Fibroblast of skin of abdomen (primary cell): Measurements from ENCODE around the gene RERE.
A peak's percentile ranks its signal among the peaks of the same experiment; 100 is the strongest.

Experiments
- DNase-seq: peaks from one replicate; pipeline ENCODE4 v3.0.0-alpha.2; 2013

RERE gene

GRCh38 chr1:8343044-8343443 lies 474.4 kb downstream of the RERE start:
- no peak for DNase-seq

GRCh38 chr1:8342325-8342724 lies 475.1 kb downstream of the RERE start:
- DNase-seq, result peak; percentile 70

DNA sequence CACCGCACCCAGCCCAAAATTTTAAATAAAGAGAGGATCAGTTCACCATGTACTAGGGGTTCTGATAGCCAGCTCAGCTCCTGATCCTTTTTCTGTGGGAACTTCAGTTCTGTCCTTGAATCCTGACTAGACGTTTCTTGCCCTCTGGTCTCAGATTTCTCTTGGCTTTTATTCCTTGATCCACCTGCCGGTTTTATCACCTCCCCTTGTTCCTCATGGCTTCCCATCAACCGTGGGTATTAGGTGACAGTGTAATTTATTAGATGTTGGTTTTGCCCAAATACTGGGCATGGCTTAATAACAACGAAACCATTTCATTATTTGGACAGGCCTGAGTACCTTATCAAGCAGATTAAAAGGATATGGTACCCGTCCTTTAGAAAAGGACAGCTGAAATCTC lies 477.0 kb downstream of the RERE start:
- DNase-seq, result no peak

GRCh38 chr1:8339203-8339600 lies 478.2 kb downstream of the RERE start:
- no peak for DNase-seq

GRCh38 chr1:8338526-8339202 lies 478.8 kb downstream of the RERE start:
- no peak for DNase-seq

DNA sequence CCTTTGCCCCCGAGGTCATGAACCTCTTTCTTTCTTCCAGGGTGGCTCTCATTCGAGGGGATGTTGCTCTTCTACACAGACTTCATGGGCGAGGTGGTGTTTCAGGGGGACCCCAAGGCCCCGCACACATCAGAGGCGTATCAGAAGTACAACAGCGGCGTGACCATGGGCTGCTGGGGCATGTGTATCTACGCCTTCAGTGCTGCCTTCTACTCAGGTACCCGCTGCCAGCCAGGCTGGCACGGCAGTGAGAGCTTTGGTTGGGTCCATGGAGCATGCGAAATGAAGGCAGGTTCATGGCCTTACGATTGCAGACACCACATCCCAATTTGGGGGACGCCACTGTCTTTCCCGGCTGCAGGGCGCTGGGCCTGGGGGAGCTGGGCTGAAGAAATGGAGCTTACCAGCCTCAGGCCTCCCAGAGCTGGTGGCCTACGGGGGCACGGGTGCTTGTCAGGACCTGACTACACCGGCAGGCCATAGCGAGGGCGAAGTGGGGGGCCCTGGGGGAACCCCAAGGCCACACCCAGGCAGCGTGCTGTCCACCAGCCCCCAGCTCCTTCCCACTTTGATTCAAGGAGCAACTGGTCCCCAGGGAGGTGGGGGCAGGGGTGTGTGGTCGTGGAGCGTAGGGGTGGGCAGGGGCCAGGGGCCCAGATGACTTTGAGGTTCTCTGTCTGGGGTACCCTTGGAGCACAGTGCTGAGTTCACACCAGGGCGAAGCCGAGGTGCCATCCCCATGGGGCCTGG lies 479.5 kb downstream of the RERE start:
- no peak for DNase-seq

DNA sequence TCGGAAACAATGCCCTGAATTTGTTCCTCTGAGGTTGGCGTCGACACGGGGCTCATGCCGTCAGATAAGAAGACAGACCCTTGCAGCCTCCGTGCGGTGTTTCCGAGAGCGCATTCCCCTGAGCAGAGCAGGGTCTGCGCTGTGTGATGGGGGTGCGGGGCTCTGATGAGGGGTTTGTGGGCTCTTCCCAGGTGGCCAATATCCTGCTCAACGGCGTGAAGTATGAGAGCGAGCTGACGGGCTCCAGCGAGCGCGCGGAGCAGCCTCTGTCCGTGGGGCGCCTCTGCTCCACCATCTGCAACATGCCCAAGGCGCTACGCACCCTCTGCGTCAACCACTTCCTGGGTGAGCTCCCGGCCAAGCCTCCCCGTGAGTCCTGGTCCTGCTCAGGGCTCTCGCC lies 482.2 kb downstream of the RERE start:
- no peak for DNase-seq

DNA sequence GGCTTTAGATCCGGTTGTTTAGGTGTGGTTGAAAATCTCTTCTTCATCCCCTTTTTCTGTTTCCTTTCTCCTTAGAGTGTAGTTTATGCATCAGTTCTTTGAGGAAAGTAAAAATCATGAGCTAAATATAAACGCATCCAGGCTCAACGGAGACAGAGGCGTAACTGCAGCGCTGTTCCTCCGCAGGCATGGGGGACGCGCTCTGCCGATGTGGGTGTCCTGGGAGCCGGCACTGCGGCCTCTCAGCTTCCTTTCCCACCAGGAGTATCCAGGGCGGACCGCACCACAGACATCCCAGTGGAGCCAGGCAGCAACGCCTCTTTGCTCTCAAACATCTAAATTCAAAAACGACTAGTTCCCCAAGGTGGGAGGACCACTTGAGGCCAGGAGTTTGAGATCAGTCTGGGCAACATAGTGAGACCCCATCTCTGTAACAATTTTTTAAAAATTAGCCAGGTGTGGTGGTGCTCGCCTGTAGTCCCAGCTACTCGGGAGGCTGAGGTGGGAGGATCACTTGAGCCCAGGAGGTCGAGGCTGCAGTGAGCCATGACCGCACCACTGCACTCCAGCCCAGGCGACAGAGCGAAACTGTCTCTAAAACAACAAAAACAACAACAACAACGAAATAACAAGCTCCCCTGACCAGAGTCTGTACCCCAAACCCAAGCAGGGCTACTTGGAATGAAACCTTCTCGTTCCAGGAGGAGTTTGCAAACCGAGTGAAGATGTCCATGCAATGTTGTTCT lies 483.2 kb downstream of the RERE start:
- no peak for DNase-seq

DNA sequence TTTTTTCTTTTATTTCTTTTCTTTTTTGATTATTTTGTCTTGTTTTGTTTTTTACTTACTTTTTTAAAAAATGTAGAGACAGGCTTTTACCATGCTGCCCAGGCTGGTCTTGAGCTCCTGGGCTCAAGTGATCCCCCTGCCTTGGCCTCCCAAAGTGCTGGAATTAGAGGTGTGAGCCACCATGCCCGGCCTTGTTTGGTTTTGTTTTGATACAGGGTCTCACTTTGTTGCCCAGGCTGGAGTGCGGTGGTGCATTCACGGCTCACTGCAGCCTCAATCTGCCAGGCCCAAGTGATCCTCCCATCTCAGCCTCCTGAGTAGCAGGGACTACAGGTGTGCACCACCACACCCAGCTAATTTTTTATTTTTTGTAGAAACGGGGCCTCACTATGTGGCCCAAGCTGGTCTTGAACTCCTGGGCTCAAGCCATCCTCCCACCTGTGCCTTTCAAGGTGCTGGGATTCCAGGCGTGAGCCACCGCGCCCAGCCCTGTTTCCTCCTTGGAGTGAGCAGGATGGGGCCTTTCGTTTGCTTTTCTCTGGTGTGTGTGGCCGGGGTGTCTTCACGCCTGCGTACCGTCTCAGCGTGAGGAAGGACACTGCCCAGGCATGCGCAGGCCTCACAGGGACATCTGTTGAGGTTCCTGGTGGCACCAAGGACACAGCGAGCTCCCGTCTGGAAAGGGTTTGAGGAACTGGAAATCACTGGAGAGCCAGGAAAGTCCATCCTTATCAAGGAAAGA lies 484.0 kb downstream of the RERE start:
- no peak for DNase-seq

DNA sequence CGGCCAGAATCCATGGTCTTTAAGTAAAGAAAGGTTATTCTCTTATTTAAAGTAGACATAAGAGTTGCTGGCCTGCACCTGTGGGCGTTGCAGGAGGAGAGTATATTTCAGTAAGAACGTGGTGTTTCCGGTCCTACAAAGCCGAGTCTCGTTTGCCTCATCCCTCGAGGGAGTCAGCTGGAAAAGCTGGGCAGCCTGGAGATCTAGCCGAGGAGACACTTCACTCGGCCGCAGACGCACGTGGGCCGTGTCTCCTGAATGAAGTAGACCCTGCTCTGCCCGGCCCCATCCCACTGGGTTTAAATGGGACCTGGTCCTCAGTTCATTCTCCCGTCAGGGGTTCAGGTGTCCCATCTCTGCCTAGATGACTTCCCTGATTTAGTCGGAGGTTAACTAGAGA lies 484.6 kb downstream of the RERE start:
- no peak for DNase-seq

- DNase-seq, result no peak
These were observed 486.9 kb downstream of the RERE start for GRCh38 chr1:8330271-8331125.

- DNase-seq, result no peak
These were observed 487.6 kb downstream of the RERE start for GRCh38 chr1:8329858-8330257.

DNA sequence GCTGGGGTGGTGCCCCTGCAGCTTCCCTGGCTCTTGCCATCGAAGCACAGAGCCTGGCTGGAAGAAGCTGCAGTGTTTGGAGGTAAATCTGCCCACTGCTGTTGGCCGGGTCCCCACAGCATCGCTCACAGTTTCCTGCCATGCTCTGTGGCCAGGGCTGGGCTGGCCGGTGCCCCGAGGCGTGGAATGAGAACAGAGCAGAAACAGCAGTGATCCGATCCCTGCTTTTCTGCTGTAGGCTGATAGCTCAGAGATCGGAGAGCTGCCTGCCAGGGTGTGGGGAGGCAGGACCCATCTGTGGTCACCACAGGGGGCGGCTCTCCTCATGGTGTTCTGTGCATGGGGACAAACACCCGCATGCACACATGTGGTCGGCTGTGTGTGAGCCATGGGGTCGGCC lies 488.0 kb downstream of the RERE start:
- DNase-seq, result no peak

DNA sequence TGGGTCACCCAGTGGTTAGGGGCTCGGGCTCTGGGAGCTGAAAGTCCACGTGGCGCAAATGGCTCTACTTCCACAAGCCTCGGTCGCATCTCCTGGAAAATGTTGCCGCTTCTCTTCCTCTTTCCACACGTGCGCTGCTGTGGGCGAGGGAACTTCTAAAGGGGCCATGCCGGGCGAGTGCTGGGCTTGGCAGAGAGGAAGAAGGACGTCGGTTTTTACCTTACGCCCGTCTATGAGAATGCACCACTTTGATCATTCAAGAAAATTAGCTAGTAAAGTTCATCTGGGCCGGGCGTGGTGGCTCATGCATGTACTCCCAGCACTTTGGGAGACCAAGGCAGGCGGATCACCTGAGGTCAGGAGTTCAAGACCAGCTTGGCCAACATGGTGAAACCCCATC lies 489.2 kb downstream of the RERE start:
- DNase-seq, result no peak

DNA sequence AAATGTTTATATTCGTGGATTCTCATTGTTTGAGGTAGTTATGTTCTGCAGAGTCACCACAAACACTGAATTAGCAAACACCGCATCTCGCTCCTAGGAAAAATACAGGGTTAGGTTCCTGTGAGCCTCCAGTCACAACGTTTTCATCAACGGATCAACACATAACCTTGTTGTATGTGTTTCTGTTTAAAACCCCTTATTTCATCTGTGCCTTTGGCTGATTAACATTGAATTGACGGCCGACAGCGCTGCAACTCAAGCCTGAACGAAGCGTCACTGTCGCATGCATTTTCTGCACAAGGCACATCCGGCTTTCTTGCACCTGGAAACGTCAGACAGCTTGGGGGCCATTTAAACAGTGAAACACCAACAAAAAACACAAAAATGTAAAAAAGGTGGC lies 491.2 kb downstream of the RERE start:
- no peak for DNase-seq

DNA sequence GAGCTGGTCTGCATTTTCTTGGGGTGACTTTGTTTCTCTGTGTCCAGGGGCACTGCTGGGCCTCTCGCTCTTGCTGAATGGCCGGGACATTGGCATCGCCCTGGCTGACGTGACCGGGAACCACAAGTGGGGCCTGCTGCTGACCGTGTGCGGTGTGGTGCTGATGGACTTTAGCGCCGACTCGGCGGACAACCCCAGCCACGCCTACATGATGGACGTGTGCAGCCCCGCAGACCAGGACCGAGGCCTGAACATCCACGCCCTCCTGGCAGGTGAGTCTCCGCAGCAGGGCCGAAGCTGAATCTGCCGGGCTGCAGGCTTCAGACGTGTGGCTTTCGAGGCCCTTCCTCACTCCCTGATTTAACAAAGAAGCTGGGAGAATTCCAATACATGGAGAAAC lies 491.7 kb downstream of the RERE start:
- DNase-seq, result no peak

DNA sequence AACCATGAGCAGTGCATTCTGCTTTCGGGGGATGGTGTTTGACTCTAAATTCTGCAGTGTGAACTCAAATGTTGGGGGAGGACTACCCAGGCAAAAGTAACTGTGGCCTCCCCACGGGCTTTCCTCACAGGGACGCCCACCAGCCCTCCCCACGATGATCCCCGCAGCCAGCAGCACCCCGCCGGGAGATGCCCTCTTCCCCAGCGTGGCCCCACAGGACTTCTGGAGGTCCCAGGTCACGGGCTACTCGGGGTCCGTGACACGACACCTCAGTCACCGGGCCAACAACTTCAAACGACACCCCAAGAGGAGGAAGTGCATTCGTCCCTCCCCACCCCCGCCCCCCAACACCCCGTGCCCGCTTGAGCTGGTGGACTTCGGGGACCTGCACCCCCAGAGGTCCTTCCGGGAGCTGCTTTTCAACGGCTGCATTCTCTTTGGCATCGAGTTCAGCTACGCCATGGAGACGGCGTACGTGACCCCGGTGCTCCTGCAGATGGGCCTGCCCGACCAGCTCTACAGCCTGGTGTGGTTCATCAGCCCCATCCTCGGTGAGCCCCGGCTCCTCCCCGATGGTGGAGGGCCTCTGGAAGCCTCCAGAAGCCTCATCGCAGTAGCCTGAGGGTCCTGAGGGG lies 493.1 kb downstream of the RERE start:
- DNase-seq, result no peak

GRCh38 chr1:8323706-8324105 lies 493.7 kb downstream of the RERE start:
- DNase-seq, result no peak

- DNase-seq, result no peak
These were observed 495.8 kb downstream of the RERE start for GRCh38 chr1:8321612-8322011.

DNA sequence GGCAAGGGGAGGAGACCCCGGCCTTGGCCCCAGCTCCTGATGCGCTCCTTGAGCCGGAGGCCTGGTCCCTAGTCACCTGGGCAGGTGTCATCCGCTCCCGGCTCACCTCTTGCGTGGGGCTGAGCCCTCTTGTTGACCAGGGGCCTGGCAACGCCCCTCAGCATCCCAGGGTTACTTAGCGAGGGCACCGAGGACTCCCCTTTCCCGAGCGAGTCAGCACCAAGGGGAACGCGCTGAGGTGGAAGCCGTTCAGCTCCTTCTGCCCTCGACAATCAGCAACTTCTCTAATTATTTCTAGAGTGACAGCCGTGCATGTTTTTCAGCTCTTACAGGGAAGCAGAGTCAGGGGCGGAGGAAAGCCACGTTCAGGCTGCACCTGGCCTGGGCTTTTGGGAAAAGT lies 499.0 kb downstream of the RERE start:
- DNase-seq, result no peak

- DNase-seq, result peak; percentile 65
These were observed 499.6 kb downstream of the RERE start, which contains the start of gene SLC45A1 for GRCh38 chr1:8317647-8318381. Gene SLC45A1, plus strand, starts transcription at chr1:8318114. Its CDS starts 6,216 bp downstream, at chr1:8324330.
